Osteocyte (in vitro differentiated cells): ENCODE measurements around the gene CAT. TPM values are rescaled to one million over a fixed set of nuclear protein-coding genes. Genes with fewer than 3 reads are reported as not detected.
A peak's percentile ranks its signal among the peaks of the same experiment; 100 is the strongest.

Experiments used
- DNase-seq: peaks from one replicate; pipeline ENCODE4 v3.0.0; 2021; ENCODE audit warnings: mixed read lengths; ENCODE audit not compliant: unreplicated experiment; ENCODE audit errors: extremely low spot score
- H3K27ac Mint-ChIP-seq: one replicate; pipeline ENCODE4 v1.8.0; 2021; ENCODE audit warnings: mild to moderate bottlenecking, mixed read lengths; ENCODE audit not compliant: unreplicated experiment
- H3K27me3 Mint-ChIP-seq: one replicate; pipeline ENCODE4 v1.8.0; 2021; ENCODE audit warnings: mixed read lengths; ENCODE audit not compliant: unreplicated experiment
- H3K36me3 Mint-ChIP-seq: one replicate; pipeline ENCODE4 v1.8.0; 2021; ENCODE audit warnings: mixed read lengths; ENCODE audit not compliant: unreplicated experiment
- H3K4me1 Mint-ChIP-seq: one replicate; pipeline ENCODE4 v1.8.0; 2021; ENCODE audit warnings: mixed read lengths; ENCODE audit not compliant: unreplicated experiment
- H3K4me3 Mint-ChIP-seq: one replicate; pipeline ENCODE4 v1.8.0; 2021; ENCODE audit warnings: mild to moderate bottlenecking, moderate library complexity, mixed read lengths; ENCODE audit not compliant: unreplicated experiment
- H3K9me3 Mint-ChIP-seq: one replicate; pipeline ENCODE4 v1.8.0; 2021; ENCODE audit warnings: mixed read lengths; ENCODE audit not compliant: unreplicated experiment
- total RNA-seq: library from RNA; stranded (reverse); gene quantifications from 2 replicates; pipeline ENCODE4 v1.2.1, GENCODE V29; 2021
- TF ChIP-seq, protein P1 (sequence below): fragments of 200-600 bp; sonication (generic); IDR thresholded peaks from 2 replicates; pipeline ENCODE4 v1.5.0; 2021; ENCODE audit warnings: antibody characterized with exemption, mild to moderate bottlenecking, moderate library complexity

Gene CAT
- total RNA-seq, 1 donor from 2014 or later, result 22.4 TPM

DNA sequence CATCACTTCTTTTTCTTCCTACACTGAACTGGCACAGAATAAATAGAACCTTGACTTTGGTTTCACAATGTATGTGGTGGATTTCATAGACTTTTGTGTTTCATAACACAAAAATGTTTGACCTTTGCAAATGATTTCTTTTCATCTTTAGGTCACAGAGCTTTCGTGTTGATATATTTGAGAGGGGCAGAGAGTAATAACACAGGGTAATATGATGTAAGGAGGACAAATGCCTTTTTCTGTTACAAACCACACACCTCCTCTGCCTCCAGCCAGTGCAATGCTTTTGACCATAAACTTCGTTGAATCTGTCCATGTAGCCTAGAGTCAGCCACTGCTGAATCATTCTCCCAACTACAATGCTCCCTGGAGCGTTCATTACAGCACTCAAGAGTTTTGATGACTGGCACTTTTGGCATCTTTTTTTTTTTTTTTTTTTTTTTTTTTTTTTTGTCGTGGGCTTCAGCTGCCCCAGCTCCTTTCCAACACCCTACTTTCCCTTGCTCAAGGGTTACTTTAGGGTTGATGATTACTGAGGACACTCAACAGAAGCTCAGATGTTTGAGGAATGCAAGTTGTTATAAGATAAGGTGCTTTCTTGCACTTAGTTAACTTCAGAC lies 11.4 kb upstream of the CAT start:
- no peak for DNase-seq
- no peaks in the 10 kb centered on the region for H3K9me3 Mint-ChIP-seq
- TF ChIP-seq, protein P1, sequence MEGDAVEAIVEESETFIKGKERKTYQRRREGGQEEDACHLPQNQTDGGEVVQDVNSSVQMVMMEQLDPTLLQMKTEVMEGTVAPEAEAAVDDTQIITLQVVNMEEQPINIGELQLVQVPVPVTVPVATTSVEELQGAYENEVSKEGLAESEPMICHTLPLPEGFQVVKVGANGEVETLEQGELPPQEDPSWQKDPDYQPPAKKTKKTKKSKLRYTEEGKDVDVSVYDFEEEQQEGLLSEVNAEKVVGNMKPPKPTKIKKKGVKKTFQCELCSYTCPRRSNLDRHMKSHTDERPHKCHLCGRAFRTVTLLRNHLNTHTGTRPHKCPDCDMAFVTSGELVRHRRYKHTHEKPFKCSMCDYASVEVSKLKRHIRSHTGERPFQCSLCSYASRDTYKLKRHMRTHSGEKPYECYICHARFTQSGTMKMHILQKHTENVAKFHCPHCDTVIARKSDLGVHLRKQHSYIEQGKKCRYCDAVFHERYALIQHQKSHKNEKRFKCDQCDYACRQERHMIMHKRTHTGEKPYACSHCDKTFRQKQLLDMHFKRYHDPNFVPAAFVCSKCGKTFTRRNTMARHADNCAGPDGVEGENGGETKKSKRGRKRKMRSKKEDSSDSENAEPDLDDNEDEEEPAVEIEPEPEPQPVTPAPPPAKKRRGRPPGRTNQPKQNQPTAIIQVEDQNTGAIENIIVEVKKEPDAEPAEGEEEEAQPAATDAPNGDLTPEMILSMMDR, result no peak
- H3K27ac Mint-ChIP-seq, result no peak overlapping the region
- peaks cover 7% of the 10 kb centered on the region for H3K27me3 Mint-ChIP-seq
- H3K36me3 Mint-ChIP-seq, result no peaks in the 10 kb centered on the region
- no peak overlapping the region for H3K4me3 Mint-ChIP-seq
- H3K4me1 Mint-ChIP-seq, result peaks cover 11% of the 10 kb centered on the region

DNA sequence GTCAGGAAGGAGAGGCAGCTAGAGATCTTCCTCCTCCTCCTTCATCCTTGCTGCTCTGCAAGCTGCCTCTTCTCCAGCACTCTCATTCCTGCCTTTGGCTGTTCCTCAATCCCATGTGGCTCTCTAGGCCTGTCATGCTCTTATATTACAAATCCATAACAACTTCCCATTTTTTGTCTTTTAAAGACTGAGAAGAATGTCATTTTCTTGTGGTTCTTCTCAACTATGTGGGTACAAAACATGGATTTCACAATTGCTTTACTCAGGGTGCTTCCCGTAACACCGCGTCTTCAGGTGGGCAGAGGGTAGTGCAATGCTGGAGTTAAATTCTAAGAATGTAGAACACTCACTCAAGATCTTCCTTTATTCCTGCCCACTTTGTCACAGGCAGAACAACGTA lies 6.8 kb upstream of the CAT start:
- no peak for DNase-seq
- Mint-ChIP-seq H3K36me3 (no peaks in the 10 kb centered on the region), H3K27ac (no peak overlapping the region), H3K27me3 (peaks cover 5% of the 10 kb centered on the region), H3K4me1 (peaks cover 9% of the 10 kb centered on the region), H3K9me3 (no peaks in the 10 kb centered on the region), H3K4me3 (no peak overlapping the region)
- TF ChIP-seq, protein P1, result no peak

DNA sequence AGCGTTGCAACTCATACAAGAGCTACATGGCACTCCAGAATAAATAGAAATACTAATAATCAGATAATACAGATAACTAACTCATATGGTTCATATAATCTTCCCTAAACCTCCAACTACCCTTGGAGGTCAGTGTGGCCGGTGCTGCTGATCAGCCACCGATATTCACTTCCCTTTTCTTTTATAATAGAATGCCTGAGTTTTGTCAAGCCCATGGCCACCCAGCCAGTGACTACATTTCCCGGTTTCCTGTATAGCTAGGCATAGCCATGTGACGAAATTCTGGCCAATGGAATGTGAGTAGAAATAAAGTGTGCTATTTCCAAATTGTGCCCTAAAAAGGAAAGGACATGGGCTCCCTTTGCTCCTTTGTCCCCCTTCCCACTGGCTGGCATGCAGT lies 5.9 kb upstream of the CAT start:
- Mint-ChIP-seq H3K4me1 (peaks cover 5% of the 10 kb centered on the region), H3K27ac (no peak overlapping the region), H3K36me3 (no peaks in the 10 kb centered on the region), H3K9me3 (no peaks in the 10 kb centered on the region), H3K4me3 (no peak overlapping the region), H3K27me3 (peaks cover 5% of the 10 kb centered on the region)
- TF ChIP-seq, protein P1, result no peak
- no peak for DNase-seq

DNA sequence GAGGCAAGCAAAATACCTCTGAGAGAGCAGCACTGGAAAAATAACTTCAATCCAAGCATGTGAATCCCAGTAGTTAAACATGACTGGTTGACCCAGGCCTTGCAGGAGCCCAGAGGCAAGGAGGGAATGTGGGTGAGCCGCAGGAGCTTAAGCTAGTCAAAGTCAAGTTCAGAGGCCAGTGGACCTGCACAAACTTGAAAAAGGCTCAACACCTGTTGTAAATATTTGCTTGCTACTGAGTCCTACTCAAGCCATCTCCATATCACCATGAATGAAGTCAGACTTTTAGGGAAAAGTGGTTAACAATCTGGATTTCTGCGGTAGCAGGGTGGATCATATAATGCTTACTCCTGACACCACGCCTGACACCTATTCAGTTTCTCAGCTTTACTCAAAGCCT lies 4.8 kb upstream of the CAT start:
- H3K4me1 Mint-ChIP-seq, result peaks cover 5% of the 10 kb centered on the region
- H3K36me3 Mint-ChIP-seq, result no peaks in the 10 kb centered on the region
- no peaks in the 10 kb centered on the region for H3K9me3 Mint-ChIP-seq
- H3K27me3 Mint-ChIP-seq, result peaks cover 5% of the 10 kb centered on the region
- TF ChIP-seq, protein P1, result no peak
- H3K27ac Mint-ChIP-seq, result no peak overlapping the region
- H3K4me3 Mint-ChIP-seq, result no peak overlapping the region
- no peak for DNase-seq

DNA sequence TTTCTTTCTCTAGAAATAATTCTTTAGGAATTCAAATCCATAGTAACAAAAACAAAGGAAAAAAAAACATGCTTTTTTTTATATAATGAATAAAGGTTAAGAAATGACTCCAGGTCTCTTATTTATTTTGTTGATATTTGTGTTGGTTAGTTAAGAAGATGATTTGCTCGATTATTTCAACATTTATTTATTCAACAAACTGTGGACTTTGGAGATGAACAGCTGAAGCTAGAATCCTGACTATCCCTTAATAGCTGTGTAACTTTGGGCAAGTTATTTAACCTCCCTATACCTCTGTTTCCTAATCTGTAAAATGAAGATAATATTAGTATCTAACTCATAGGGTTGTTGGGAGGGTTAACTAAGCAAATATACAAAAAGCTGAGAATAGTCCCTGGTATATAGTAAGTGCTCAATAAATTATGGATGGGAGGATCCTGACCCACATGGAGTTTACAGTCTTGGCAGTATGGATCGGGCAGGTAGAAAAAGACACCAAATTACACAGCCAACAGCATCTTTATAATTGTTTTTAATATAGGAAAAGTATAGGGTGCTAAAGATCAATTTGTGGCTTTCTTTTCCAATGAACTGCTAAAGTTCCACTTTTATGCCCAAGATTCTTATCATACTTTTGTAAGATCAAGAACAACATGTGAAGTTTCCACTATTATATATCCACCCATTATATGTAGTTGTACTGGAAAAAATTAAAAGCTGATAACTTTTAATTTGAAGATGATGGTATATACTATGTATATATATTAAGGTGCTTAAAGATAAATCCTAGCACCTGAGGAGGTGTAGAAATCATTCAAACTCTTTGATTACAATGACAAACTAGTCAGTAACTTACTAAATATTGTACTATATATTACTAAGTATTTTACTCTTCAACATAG lies 1.3 kb upstream of the CAT start:
- H3K4me3 Mint-ChIP-seq, result peak overlapping the region; percentile 83
- H3K27me3 Mint-ChIP-seq, result peaks cover 3% of the 10 kb centered on the region
- no peaks in the 10 kb centered on the region for H3K36me3 Mint-ChIP-seq
- TF ChIP-seq, protein P1, result no peak
- H3K4me1 Mint-ChIP-seq, result peaks cover 15% of the 10 kb centered on the region
- no peak for DNase-seq
- no peak overlapping the region for H3K27ac Mint-ChIP-seq
- no peaks in the 10 kb centered on the region for H3K9me3 Mint-ChIP-seq
